IPS DF 19.7 (cell line): ENCODE measurements around the gene STOX1.
"Not testable (repeated sequence)": the region's sequence is repeated elsewhere in the genome, so short reads cannot be mapped to it uniquely, and the experiment has no call there.

Experiments used
- DNase-seq: peaks from one replicate; pipeline ENCODE4 v3.0.0-alpha.2; 2013; ENCODE audit warnings: low read depth, low spot score

Gene STOX1

DNA sequence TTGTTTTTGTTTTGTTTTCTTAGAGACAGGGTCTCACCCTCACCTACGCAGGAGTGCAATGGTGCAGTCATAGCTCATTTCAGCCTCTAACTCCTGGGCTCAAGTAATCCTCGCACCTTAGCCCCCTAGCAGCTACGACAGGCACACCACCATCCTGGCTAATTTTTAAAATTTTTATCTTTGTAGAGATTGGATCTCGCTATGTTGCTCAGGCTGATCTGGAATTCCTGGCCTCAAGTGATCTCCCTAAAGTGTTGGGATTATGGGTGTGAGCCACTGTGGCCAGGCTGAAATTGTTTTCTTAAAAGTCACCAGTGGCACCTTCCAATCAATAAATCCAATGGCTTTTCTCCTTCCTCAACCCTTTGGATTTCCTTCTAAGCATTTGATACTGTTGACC is 52.9 kb downstream of the STOX1 start:
- DNase-seq = no peak

- DNase-seq = no peak
Observed at GRCh38 chr10:68895041-68895440, 67.7 kb downstream of the STOX1 start.

- DNase-seq = peak; percentile 23
Observed at GRCh38 chr10:68897336-68897741, 70.0 kb downstream of the STOX1 start.

DNA sequence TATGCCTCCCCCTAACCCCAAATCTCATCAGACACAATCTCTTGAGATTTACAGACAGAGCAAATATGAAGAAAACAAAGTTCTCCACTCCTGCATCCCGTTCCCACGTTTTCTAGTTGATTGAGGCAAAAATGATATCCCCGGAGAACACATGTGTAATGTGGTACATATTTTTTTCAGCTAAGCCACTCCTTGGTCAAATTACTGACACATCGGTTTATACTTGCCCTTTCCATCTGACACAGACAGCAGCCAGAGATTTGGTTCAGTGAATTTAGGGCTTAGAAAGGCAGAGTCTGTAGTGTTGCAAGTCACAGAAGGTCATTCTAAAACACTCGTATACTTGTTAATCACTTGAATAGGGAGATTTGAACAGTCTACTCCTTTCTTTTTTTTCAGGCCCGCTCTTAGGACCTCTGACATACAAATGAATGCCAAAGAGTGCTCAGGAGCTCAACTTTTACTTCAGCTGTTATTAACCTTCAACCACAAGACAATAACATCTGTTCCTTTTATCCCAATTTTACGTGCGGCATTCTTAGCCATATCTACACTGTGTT is 71.9 kb downstream of the STOX1 start:
- no peak for DNase-seq

DNA sequence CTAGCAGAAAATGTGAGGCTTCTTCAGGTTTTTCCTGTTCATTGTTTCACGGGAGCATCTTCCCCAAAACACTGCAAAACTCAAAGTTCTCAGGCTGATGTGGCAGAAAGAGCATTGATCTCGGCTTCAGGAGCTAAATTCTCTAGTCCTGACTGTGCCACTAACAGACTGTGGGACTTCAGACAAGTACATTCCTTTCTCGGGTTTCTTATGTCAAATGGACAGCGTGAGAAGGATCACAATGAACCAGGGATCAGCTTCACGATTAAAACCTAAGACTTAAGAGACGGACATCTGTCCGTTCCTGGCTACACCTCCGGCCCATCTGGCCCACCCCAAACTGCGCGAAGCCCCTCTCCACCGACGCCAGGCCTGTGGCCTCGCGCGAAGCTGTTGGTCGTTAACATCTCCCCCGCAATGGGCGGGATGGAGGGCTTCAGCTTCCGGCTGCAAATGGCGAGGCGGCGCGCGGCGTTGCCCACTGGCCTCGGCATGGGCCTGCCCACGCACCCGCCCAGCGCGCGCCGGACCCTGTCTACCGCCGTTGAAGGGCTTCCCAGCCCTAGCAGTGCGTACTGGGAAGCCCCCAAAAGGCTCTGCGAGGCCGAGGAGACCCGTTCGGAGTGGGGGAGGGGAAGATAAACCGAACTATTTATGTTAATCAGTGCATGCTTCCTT is 73.2 kb downstream of the STOX1 start:
- DNase-seq = peak; percentile 20

GRCh38 chr10:68901105-68901927 is 74.0 kb downstream of the STOX1 start, which contains the start of gene DDX50:
Gene DDX50 (plus strand): TSS chr10:68901315. CDS start chr10:68901385, 70 bp downstream.
- DNase-seq = peak; percentile 98

DNA sequence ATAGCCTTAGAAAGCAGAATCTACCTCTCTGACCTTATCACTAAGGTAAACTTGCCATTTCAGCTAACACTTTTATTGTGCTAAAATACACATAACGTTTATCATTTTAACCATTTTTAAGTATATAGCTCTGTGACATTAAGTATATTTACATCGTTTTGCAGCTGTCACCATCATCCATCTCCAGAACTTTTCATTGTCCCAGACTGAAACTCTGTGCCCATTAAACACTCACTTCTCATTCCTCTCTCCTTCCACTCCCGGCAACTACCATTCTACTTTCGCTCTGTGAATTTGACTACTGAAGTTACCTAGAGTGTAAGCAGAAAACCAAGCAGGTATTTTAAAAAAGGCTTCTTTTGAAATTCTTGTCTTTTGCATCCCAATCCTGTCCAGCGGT is 75.1 kb downstream of the STOX1 start:
- DNase-seq = no peak

- DNase-seq = no peak
Observed at GRCh38 chr10:68924593-68924992, 97.3 kb downstream of the STOX1 start.

- no peak for DNase-seq
Observed at GRCh38 chr10:68925489-68925888, 98.2 kb downstream of the STOX1 start.

GRCh38 chr10:68929157-68929556 is 101.8 kb downstream of the STOX1 start:
- not testable (repeated sequence) for DNase-seq

DNA sequence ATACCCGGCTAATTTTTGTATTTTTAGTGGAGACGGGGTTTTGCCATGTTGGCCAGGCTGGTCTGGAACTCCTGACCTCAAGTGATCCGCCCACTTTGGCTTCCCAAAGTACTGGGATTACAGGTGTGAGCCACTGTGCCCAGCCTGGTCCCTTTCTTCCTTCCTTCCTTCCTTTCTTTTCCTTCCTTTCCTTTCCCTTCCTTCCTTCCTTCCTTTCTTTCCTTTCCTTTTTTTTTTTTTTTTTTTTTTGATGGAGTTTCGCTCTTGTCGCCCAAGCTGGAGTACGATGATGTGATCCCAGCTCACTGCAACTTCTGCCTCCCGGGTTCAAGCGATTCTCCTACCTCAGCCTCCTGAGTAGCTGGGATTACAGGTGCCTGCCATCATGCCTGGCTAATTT is 102.6 kb downstream of the STOX1 start:
- not testable (repeated sequence) for DNase-seq

DNA sequence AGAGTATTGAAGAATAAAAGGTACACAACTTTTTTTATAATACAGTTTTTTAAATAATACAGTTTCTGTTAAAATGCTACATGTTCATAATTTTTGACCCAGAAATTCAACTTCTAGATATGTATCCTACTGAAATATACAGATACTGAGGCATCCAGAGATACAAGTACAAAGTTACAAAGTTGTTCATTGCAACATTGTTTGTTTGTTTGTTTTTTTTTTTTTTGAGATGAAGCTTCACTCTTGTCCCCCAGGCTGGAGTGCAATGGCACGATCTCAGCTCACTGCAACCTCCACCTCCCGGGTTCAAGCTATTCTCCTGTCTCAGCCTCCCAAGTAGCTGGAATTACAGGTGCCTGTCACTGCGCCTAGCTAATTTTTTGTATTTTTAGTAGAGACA is 105.5 kb downstream of the STOX1 start:
- DNase-seq = not testable (repeated sequence)

DNA sequence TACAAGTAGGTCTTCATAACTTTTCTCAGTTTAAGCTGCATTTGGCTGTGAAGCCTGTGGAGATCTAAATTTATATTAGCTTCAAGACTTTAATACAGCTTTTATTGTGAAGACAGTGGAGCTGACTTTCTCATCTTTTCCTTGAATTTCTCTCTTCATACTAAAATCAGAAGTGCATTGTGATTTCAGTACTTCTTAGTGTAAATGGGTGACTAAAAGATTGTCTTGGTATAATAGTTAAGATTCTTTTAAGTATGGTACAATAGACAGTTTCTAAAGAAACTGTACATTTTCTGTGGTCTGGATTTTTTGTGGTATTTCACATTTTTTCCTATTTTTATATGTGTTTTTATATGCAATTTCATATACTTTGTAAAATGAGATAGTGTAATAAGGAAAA is 107.7 kb downstream of the STOX1 start:
- DNase-seq = no peak

DNA sequence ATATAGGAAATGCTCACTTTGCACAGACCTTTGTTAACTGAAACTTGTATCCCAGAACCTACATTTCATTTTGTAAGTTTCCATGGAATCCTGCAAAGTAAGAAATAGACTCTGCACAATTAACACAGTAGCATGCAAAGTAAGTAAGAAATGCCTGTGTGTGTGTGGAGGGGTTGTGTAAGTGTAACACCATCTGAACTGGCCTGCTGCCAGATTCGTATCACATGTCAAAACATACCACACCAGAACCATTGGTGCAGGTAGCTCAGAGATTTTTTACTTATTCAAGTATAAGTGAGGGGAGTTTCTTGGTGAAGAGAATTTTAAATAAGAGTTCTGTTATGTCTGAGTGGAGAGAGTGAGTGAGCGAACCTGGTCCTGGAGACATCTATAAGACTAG is 110.8 kb downstream of the STOX1 start:
- no peak for DNase-seq

- DNase-seq = no peak
Observed at GRCh38 chr10:68938884-68939283, 111.6 kb downstream of the STOX1 start.

DNA sequence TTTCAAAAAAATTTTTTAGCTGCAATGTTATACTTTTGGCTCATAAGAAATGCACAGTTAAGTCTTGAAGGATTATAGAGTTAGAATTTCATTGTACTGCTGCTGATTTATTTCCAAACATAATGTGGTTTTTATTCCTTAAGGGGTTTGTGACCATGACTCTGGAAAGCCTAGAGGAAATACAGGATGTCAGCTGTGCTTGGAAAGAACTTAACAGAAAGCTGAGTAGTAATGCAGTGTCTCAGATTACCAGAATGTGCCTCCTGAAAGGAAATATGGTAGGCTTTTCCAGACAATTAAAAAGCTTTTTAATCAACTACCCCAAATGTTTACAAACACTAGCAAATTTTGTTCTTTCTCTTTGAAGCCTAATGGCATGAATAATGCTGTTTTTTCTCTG is 113.6 kb downstream of the STOX1 start:
- not testable (repeated sequence) for DNase-seq
